Liver (tissue), 9 donors: Measurements from ENCODE around the gene KRT76. TPM values are rescaled to one million over a fixed set of nuclear protein-coding genes. Genes with fewer than 3 reads are reported as not detected.

ENCODE experiments used
- DNase-seq: peaks from one replicate; pipeline ENCODE4 v3.0.0-alpha.2; 2017; ENCODE audit warnings: low spot score
- H3K27ac ChIP-seq, 2 donors: one replicate each; pipeline ENCODE4 v1.7.0; 2013; ENCODE audit warnings: inconsistent platforms in 2 of 2, low read length in 2 of 2, control low read depth in 1 of 2, low read depth in 1 of 2, mild to moderate bottlenecking in 1 of 2
- H3K27me3 ChIP-seq, 4 donors: one replicate each; pipeline versions ENCODE4 v1.6.1 to v1.7.0; 2013; ENCODE audit warnings: low read length in 3 of 4, inconsistent platforms in 1 of 4, mild to moderate bottlenecking in 1 of 4, moderate library complexity in 1 of 4; ENCODE audit not compliant: control insufficient read depth in 4 of 4, insufficient read depth in 4 of 4
- H3K36me3 ChIP-seq, 4 donors: one replicate each; pipeline versions ENCODE4 v1.6.1 to v1.7.0; 2013; ENCODE audit warnings: low read length in 3 of 4, mild to moderate bottlenecking in 3 of 4, low read depth in 1 of 4, moderate library complexity in 1 of 4; ENCODE audit not compliant: control insufficient read depth in 4 of 4, insufficient read depth in 3 of 4
- H3K4me1 ChIP-seq, 4 donors: one replicate each; pipeline versions ENCODE4 v1.6.1 to v1.7.0; 2013; ENCODE audit warnings: low read length in 3 of 4, mild to moderate bottlenecking in 3 of 4, moderate library complexity in 1 of 4; ENCODE audit not compliant: control insufficient read depth in 4 of 4, insufficient read depth in 4 of 4
- H3K4me3 ChIP-seq, 3 donors: one replicate each; pipeline versions ENCODE4 v1.6.1 to v1.7.0; 2013; ENCODE audit warnings: low read length in 3 of 3, control low read depth in 1 of 3, low read depth in 1 of 3, mild to moderate bottlenecking in 1 of 3
- H3K9ac ChIP-seq, 2 donors: one replicate each; pipeline ENCODE4 v1.7.0; 2013; ENCODE audit warnings: low read length in 2 of 2, mild to moderate bottlenecking in 2 of 2, moderate library complexity in 2 of 2, control low read depth in 1 of 2, low read depth in 1 of 2
- H3K9me3 ChIP-seq, 4 donors: one replicate each; pipeline versions ENCODE4 v1.6.1 to v1.7.0; 2013; ENCODE audit warnings: low read length in 3 of 4; ENCODE audit not compliant: control insufficient read depth in 4 of 4
- ATF3 ChIP-seq: IDR thresholded peaks from 2 replicates; pipeline ENCODE4 v1.6.1; 2016; ENCODE audit warnings: antibody characterized with exemption
- CTCF ChIP-seq: fragments of 150-350 bp; IDR thresholded peaks from 2 replicates; pipeline ENCODE4 v1.5.1; 2017; ENCODE audit warnings: improper control_type of control experiment, low read depth, low read length; ENCODE audit not compliant: missing input control
- EGR1 ChIP-seq, 2 donors: IDR thresholded peaks; 2 replicates each; pipeline ENCODE4 v1.6.1; 2016 to 2018; ENCODE audit warnings: antibody characterized with exemption in 2 of 2, low read depth in 2 of 2
- FOXA1 ChIP-seq: IDR thresholded peaks from 2 replicates; pipeline ENCODE4 v1.6.1; 2016; ENCODE audit warnings: antibody characterized with exemption
- FOXA2 ChIP-seq: IDR thresholded peaks from 2 replicates; pipeline ENCODE4 v1.6.1; 2016; ENCODE audit warnings: antibody characterized with exemption
- GABPA ChIP-seq, 2 donors: IDR thresholded peaks in 1 of 2; conservative IDR thresholded peaks in 1 of 2; 2 replicates each; pipeline ENCODE4 v1.6.1; 2016; ENCODE audit warnings: antibody characterized with exemption in 2 of 2, mild to moderate bottlenecking in 1 of 2, moderate library complexity in 1 of 2
- HNF4G ChIP-seq: IDR thresholded peaks from 2 replicates; pipeline ENCODE4 v1.6.1; 2016; ENCODE audit warnings: antibody characterized with exemption
- JUND ChIP-seq, 2 donors: IDR thresholded peaks; 2 replicates each; pipeline ENCODE4 v1.6.1; 2016; ENCODE audit warnings: antibody characterized with exemption in 2 of 2
- RAD21 ChIP-seq, 2 donors: IDR thresholded peaks; 2 replicates each; pipeline ENCODE4 v1.6.1; 2016; ENCODE audit warnings: antibody characterized with exemption in 2 of 2, mild to moderate bottlenecking in 2 of 2
- RXRA ChIP-seq, 2 donors: IDR thresholded peaks; 2 replicates each; pipeline ENCODE4 v1.6.1; 2017 to 2018; ENCODE audit warnings: antibody characterized with exemption in 2 of 2, mild to moderate bottlenecking in 1 of 2
- TAF1 ChIP-seq: conservative IDR thresholded peaks from 2 replicates; pipeline ENCODE4 v1.6.1; 2016; ENCODE audit warnings: antibody characterized with exemption, mild to moderate bottlenecking
- YY1 ChIP-seq: IDR thresholded peaks from 2 replicates; pipeline ENCODE4 v1.6.1; 2016; ENCODE audit warnings: antibody characterized with exemption, mild to moderate bottlenecking
- ZBTB33 ChIP-seq: IDR thresholded peaks from 2 replicates; pipeline ENCODE4 v1.6.1; 2016; ENCODE audit warnings: antibody characterized with exemption
- WGBS: extraction: QIAGEN DNeasy Blood & Tissue Kit; methylation state at CpG from one replicate; pipeline ENCODE4 v1.1.7; 2013; 5-methylcytosine and 5-hydroxymethylcytosine counted together
- polyA plus RNA-seq, 2 donors: library from polyadenylated mRNA; stranded (reverse) in 1 of 2; unstranded in 1 of 2; fragments of 200-250 nt in 1 of 2; fragments of >200 nt in 1 of 2; fragmentation: Nextera tagmentation in 1 of 2; extraction: Ambion mirVana in 1 of 2; gene quantifications; one replicate each; pipeline versions ENCODE4 v1.2.1 to v1.2.3, GENCODE V29; 2013 to 2015
- total RNA-seq, 2 donors: library from RNA; depleted of rRNA; stranded (reverse); fragments of >200 nt; gene quantifications; one replicate each; pipeline ENCODE4 v1.2.3, GENCODE V29; 2014
- TF ChIP-seq, protein P1 (sequence below): IDR thresholded peaks from 2 replicates; pipeline ENCODE4 v1.6.1; 2016; ENCODE audit warnings: antibody characterized with exemption, mild to moderate bottlenecking
- TF ChIP-seq, protein P2 (sequence below): IDR thresholded peaks from 2 replicates; pipeline ENCODE4 v1.6.1; 2016; ENCODE audit warnings: antibody characterized with exemption
- donor health status: healthy.
- donor health status: healthy.
- donor health status: healthy.
- donor health status: healthy.
- donor health status: healthy.

KRT76 gene
- total and polyA plus RNA-seq, 4 donors: not detected

DNA sequence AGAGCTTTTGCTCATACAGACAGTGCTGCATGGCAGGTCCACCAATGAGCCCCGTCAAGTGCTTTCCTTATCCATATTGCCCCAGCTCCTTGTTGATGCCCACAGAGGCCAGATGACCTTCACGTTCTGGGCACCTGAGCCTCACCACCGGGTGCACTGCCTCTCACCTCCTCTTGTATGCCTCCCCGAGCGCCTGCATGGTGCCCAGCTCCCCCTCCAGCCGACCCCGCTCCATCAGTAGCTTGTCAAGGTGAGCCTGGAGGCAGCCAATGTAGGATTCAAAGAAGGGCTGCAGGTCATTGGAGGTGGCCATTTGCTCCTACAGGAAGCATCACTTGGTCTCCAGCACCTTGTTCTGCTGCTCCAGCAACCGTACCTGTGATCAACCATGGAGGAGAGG lies 42.0 kb downstream of the KRT76 start:
- peaks cover 0 to 3% (median 0%) of the 10 kb centered on the region in 4 donors for H3K27me3 ChIP-seq
- TF ChIP-seq, protein P1, sequence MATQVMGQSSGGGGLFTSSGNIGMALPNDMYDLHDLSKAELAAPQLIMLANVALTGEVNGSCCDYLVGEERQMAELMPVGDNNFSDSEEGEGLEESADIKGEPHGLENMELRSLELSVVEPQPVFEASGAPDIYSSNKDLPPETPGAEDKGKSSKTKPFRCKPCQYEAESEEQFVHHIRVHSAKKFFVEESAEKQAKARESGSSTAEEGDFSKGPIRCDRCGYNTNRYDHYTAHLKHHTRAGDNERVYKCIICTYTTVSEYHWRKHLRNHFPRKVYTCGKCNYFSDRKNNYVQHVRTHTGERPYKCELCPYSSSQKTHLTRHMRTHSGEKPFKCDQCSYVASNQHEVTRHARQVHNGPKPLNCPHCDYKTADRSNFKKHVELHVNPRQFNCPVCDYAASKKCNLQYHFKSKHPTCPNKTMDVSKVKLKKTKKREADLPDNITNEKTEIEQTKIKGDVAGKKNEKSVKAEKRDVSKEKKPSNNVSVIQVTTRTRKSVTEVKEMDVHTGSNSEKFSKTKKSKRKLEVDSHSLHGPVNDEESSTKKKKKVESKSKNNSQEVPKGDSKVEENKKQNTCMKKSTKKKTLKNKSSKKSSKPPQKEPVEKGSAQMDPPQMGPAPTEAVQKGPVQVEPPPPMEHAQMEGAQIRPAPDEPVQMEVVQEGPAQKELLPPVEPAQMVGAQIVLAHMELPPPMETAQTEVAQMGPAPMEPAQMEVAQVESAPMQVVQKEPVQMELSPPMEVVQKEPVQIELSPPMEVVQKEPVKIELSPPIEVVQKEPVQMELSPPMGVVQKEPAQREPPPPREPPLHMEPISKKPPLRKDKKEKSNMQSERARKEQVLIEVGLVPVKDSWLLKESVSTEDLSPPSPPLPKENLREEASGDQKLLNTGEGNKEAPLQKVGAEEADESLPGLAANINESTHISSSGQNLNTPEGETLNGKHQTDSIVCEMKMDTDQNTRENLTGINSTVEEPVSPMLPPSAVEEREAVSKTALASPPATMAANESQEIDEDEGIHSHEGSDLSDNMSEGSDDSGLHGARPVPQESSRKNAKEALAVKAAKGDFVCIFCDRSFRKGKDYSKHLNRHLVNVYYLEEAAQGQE: no peak
- no peak for TF ChIP-seq CTCF
- TF ChIP-seq HNF4G: no peak
- no peak for TF ChIP-seq RAD21 (IDR thresholded peaks at IDR 0.05)
- TF ChIP-seq EGR1 (IDR thresholded peaks at IDR 0.05; ENCODE audit: low read depth in 2 of 2): no peak
- no peak for TF ChIP-seq FOXA1
- no peak for TF ChIP-seq YY1
- TF ChIP-seq TAF1: no peak
- no peaks in the 10 kb centered on the region for H3K36me3 ChIP-seq
- H3K9ac ChIP-seq: no peak overlapping the region
- no peaks in the 10 kb centered on the region for H3K4me1 ChIP-seq
- H3K9me3 ChIP-seq: no peaks in the 10 kb centered on the region
- no peak overlapping the region for H3K4me3 ChIP-seq
- H3K27ac ChIP-seq: no peak overlapping the region
- DNase-seq: no peak
- WGBS: 77% methylated on average over 8 of the region's 8 CpGs

- WGBS: 51% methylated on average over 2 of the region's 2 CpGs
- Histone ChIP-seq H3K36me3 (no peaks in the 10 kb centered on the region), H3K27ac (no peak overlapping the region), H3K4me1 (no peaks in the 10 kb centered on the region), H3K27me3 (no peaks in the 10 kb centered on the region), H3K9ac (no peak overlapping the region), H3K4me3 (no peak overlapping the region), H3K9me3 (no peaks in the 10 kb centered on the region)
- no peak for TF ChIP-seq HNF4G
- TF ChIP-seq JUND (IDR thresholded peaks at IDR 0.05): no peak
- TF ChIP-seq, protein P2, sequence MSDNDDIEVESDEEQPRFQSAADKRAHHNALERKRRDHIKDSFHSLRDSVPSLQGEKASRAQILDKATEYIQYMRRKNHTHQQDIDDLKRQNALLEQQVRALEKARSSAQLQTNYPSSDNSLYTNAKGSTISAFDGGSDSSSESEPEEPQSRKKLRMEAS: no peak
- TF ChIP-seq FOXA2: no peak
- no peak for TF ChIP-seq ZBTB33
- no peak for TF ChIP-seq RAD21 (IDR thresholded peaks at IDR 0.05)
- TF ChIP-seq RXRA (IDR thresholded peaks at IDR 0.05): no peak
- TF ChIP-seq ATF3: no peak
- no peak for TF ChIP-seq GABPA (IDR thresholded peaks at IDR 0.05 in 1 of 2, conservative IDR thresholded peaks at IDR 0.05 in 1 of 2)
- DNase-seq: no peak
Measured at GRCh38 chr12:52730793-52731192, 46.4 kb downstream of the KRT76 start.
